ENCODE data around the gene LCOR. TPM values are rescaled to one million over a fixed set of nuclear protein-coding genes. Genes with fewer than 3 reads are reported as not detected.
"Not testable (repeated sequence)": the region's sequence is repeated elsewhere in the genome, so short reads cannot be mapped to it uniquely, and the experiment has no call there.

The LCOR gene
- total RNA-seq, 2 experiments from 2014 or later: 18.1 to 22.9 TPM

DNA sequence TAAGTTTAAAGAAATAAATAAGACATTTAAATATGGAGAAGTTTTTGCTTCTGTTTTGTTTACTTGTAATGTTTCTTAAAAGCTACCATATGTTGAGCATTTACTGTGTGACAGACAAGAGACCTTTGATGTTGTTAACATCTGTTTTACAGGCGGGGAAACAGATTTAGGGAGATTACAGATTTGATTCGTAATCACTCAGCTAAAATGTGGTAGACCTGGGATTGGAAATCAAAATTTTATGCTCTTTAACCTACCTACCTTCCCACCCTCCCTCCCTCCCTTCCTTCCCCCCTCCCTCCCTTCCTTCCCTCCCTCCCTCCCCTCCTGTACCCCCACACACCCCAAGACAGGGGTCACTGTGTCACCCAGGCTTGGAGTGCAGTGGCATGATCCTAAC lies 11.7 kb downstream of the LCOR start:
- Mint-ChIP-seq H3K9me3 (no peaks in the 10 kb centered on the region), H3K4me1 (ENCODE audit: low read depth) (peaks cover 61% of the 10 kb centered on the region), H3K4me3 (no peak overlapping the region), H3K36me3 (ENCODE audit: low read depth) (no peaks in the 10 kb centered on the region), H3K27ac (no peak overlapping the region), H3K27me3 (ENCODE audit: low read depth) (no peaks in the 10 kb centered on the region)
- intact Hi-C loops (cut with micrococcal nuclease): loop anchor here (1.0 kb wide), 1 partner anchor 9 kb away; no protein-coding TSS in a partner anchor
- CTCF ChIA-PET: interaction anchor here (0.5 to 1.0 kb wide), 4 partner anchors 49 to 1364 kb away, joined by 3 read pairs; no protein-coding TSS in a partner anchor
- no peak for DNase-seq

DNA sequence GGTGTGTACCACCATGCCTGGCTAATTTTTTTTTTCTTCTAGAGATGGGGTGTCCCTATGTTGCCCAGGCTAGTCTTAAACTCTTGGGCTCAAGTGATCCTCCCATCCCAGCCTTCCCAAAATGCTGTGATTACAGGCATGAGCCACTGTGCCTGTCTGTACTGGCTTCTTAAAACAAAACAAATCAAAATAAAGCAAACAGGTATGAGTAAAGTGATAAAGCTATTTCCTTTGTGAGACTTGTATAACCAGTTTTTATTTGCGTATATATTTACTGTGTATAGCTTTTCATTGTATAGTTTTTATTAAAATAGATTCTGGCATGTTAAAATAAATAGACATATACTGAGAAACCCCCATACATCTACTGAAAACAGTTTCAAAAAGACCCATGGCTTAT lies 14.3 kb downstream of the LCOR start:
- intact Hi-C loops (cut with micrococcal nuclease): no loop called here
- peaks cover 6% of the 10 kb centered on the region for H3K36me3 Mint-ChIP-seq (ENCODE audit: low read depth)
- DNase-seq: no peak
- no peak overlapping the region for H3K27ac Mint-ChIP-seq
- H3K4me3 Mint-ChIP-seq: no peak overlapping the region
- CTCF ChIA-PET: interaction anchor here (1.4 kb wide), 1 partner anchor 9 kb away, joined by 5 read pairs; no protein-coding TSS in a partner anchor
- no peaks in the 10 kb centered on the region for H3K27me3 Mint-ChIP-seq (ENCODE audit: low read depth)
- peaks cover 56% of the 10 kb centered on the region for H3K4me1 Mint-ChIP-seq (ENCODE audit: low read depth)
- H3K9me3 Mint-ChIP-seq: no peaks in the 10 kb centered on the region

DNA sequence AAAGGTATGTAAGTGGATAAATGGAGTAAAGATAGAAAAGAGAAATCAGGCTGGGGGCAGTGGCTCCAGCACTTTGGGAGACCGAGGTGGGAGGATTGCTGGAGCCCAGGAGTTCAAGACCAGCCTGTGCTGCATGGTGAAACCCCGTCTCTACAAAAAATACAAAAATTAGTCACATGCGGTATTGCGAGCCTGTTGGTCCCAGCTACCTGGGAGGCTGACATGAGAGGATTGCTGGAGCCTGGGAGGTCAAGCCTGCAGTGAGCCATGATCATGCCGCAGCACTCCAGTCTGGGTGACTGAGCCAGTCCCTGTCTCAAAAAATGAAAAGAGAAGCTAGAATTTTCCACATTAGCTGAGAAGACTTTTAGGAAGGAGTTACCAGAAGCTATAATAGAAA lies 14.8 kb downstream of the LCOR start:
- Mint-ChIP-seq H3K27ac (no peak overlapping the region), H3K36me3 (ENCODE audit: low read depth) (peaks cover 6% of the 10 kb centered on the region), H3K9me3 (no peaks in the 10 kb centered on the region), H3K4me3 (no peak overlapping the region), H3K27me3 (ENCODE audit: low read depth) (no peaks in the 10 kb centered on the region), H3K4me1 (ENCODE audit: low read depth) (peaks cover 59% of the 10 kb centered on the region)
- no peak for DNase-seq
- CTCF ChIA-PET: interaction anchor here (1.4 kb wide), 1 partner anchor 10 kb away, joined by 5 read pairs; no protein-coding TSS in a partner anchor
- intact Hi-C loops (cut with micrococcal nuclease): no loop called here

DNA sequence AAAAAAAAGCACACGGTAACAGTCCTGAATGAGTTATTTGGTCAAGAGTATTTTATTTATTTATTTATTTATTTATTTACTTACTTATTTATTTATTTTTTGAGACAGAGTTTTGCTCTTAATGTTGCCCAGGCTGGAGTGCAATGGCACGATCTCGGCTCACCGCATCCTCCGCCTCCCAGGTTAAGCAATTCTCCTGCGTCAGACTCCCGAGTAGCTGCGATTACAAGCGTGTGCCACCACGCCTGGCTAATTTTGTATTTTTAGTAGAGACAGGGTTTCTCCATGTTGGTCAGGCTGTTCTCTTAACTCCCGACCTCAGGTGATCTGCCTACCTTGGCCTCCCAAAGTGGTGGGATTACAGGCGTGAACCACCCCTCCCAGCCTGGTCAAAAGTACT lies 15.3 kb downstream of the LCOR start:
- intact Hi-C loops (cut with micrococcal nuclease); H3K36me3 Mint-ChIP-seq (ENCODE audit: low read depth); H3K4me3 Mint-ChIP-seq; H3K9me3 Mint-ChIP-seq; DNase-seq; H3K27ac Mint-ChIP-seq; H3K27me3 Mint-ChIP-seq (ENCODE audit: low read depth): not testable (repeated sequence)
- H3K4me1 Mint-ChIP-seq (ENCODE audit: low read depth): peaks cover 56% of the 10 kb centered on the region
- CTCF ChIA-PET: interaction anchor here (1.4 kb wide), 1 partner anchor 10 kb away, joined by 5 read pairs; no protein-coding TSS in a partner anchor

DNA sequence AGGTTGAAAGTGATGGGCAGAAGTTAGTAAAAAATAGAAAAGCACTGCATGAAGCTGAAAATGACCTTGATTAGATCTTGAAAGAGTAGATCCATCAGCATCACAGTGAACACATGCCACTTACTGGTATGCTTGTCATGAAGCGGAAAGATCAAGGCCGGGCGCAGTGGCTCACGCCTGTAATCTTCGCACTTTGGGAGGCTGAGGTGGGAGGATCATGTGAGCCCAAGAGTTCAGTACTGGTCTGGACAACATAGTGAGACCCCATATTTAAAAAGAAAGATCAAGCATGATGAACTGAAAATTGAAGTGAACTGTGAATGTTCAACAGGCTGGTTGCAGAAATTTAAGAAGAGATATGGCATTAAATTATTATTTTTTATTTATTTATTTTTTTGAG lies 18.0 kb downstream of the LCOR start:
- intact Hi-C loops (cut with micrococcal nuclease): no loop called here
- H3K36me3 Mint-ChIP-seq (ENCODE audit: low read depth): peaks cover 16% of the 10 kb centered on the region
- H3K4me3 Mint-ChIP-seq: no peak overlapping the region
- CTCF ChIA-PET: no interaction called here
- H3K27ac Mint-ChIP-seq: no peak overlapping the region
- DNase-seq: no peak
- H3K9me3 Mint-ChIP-seq: no peaks in the 10 kb centered on the region
- H3K4me1 Mint-ChIP-seq (ENCODE audit: low read depth): peaks cover 48% of the 10 kb centered on the region
- no peaks in the 10 kb centered on the region for H3K27me3 Mint-ChIP-seq (ENCODE audit: low read depth)

DNA sequence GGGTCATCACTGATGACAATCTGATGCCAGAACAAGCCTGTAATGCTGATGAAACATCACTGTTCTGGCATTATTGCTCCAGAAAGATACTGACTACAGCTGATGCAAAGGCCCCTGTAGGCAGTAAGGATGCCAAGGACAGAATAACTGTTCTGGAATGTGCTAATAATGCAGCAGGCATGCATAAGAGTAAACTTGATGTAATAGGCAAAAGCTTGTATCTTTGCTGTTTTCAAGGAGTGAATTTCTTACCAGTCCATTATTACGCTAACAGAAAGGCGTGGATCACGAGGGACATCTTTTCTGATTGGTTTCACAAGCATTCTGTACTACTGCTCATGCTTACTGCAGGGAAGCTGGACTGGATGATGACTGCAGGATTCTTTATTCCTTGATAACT lies 18.7 kb downstream of the LCOR start:
- Mint-ChIP-seq H3K4me3 (no peak overlapping the region), H3K27me3 (ENCODE audit: low read depth) (no peaks in the 10 kb centered on the region), H3K27ac (no peak overlapping the region), H3K9me3 (no peaks in the 10 kb centered on the region), H3K36me3 (ENCODE audit: low read depth) (peaks cover 16% of the 10 kb centered on the region), H3K4me1 (ENCODE audit: low read depth) (peaks cover 47% of the 10 kb centered on the region)
- no peak for DNase-seq
- intact Hi-C loops (cut with micrococcal nuclease): no loop called here
- CTCF ChIA-PET: interaction anchor here (0.6 kb wide), 1 partner anchor 71 kb away, joined by 3 read pairs; no protein-coding TSS in a partner anchor

DNA sequence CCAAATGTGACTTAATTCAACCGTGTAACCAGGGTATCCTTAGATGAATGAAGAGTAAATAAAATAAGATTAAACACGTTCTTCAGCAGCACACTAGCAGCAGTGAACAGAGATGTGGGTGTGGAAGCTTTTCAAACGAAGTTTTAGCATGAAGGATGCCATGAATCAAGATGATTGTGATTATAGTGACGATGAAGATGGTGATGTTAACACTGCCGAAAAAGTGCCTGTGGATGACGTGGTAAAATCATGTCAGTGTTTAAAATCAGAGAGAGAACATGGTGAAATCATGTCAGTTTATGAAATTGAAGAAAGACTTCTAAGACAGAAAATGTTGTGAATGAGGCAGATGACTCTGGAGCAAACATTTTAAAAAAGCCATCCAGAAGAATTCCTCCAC lies 19.2 kb downstream of the LCOR start:
- H3K4me1 Mint-ChIP-seq (ENCODE audit: low read depth): peaks cover 47% of the 10 kb centered on the region
- intact Hi-C loops (cut with micrococcal nuclease): no loop called here

DNA sequence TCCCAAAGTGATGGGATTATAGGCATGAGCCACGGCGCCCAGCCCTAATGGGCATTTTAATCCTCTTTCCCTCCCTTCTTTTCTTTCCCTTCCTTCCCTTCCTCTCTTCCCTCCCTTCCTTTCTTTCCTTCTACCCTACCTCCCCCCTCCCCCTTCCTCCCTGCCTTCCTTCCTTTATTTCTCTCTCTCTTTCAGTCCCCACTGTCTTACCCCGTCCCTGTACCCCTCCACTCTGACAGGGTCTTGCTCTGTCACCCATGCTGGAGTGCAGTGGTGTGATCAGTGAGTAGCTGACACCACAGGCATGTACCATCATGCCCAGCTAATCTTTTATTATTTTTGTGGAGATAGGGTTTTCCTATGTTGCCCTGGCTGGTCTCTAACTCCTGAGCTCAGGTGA lies 24.2 kb downstream of the LCOR start:
- no peak for DNase-seq
- peaks cover 56% of the 10 kb centered on the region for H3K4me1 Mint-ChIP-seq (ENCODE audit: low read depth)
- CTCF ChIA-PET: interaction anchor here (0.6 kb wide), 1 partner anchor 15 kb away, joined by 5 read pairs; no protein-coding TSS in a partner anchor
- H3K27ac Mint-ChIP-seq: no peak overlapping the region
- peaks cover 20% of the 10 kb centered on the region for H3K36me3 Mint-ChIP-seq (ENCODE audit: low read depth)
- H3K27me3 Mint-ChIP-seq (ENCODE audit: low read depth): no peaks in the 10 kb centered on the region
- intact Hi-C loops (cut with micrococcal nuclease): no loop called here
- no peak overlapping the region for H3K4me3 Mint-ChIP-seq
- H3K9me3 Mint-ChIP-seq: no peaks in the 10 kb centered on the region

More for the DNA sequence above, 19.2 kb downstream of the LCOR start:
- Mint-ChIP-seq H3K36me3 (ENCODE audit: low read depth) (peaks cover 16% of the 10 kb centered on the region), H3K9me3 (no peaks in the 10 kb centered on the region), H3K27me3 (ENCODE audit: low read depth) (no peaks in the 10 kb centered on the region), H3K4me3 (no peak overlapping the region), H3K27ac (no peak overlapping the region)
- CTCF ChIA-PET: no interaction called here
- no peak for DNase-seq

DNA sequence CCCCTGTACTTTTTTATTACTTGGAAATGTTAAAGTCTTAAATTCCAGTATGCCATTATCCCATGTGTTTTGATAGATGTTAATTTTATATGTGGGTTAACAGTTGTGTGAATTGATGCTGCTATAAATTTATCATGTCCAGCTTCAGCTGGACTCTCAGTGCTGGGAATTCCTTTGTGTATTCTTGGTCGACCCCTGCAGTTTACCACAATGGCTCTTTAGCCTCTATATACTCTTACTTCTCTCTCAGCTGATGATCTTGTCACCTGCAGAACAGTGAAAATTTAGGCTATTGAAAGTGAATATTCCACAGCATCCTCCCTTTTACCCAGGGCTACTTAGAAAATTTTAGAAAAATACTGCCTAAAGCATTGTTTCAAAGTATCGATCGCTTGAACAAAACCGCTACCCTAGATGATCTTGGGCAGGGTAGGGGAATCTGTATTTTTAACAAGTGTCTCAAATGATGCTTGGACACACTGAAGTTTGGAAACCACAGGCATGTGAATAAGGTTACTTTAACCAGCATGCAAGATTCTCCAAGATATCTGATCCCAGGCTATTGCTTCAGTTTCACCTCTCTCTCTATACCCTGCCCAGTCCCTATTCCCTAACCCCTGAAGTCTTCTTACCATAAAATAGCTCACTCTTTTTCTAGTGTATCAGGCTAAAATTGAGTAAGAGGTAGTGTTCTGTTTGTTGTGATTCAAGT lies 25.4 kb downstream of the LCOR start:
- intact Hi-C loops (cut with micrococcal nuclease): no loop called here
- peaks cover 58% of the 10 kb centered on the region for H3K4me1 Mint-ChIP-seq (ENCODE audit: low read depth)
- CTCF ChIA-PET: no interaction called here
- H3K27ac Mint-ChIP-seq: no peak overlapping the region
- H3K36me3 Mint-ChIP-seq (ENCODE audit: low read depth): peaks cover 21% of the 10 kb centered on the region
- no peak for DNase-seq
- no peaks in the 10 kb centered on the region for H3K9me3 Mint-ChIP-seq
- H3K27me3 Mint-ChIP-seq (ENCODE audit: low read depth): no peaks in the 10 kb centered on the region
- no peak overlapping the region for H3K4me3 Mint-ChIP-seq

DNA sequence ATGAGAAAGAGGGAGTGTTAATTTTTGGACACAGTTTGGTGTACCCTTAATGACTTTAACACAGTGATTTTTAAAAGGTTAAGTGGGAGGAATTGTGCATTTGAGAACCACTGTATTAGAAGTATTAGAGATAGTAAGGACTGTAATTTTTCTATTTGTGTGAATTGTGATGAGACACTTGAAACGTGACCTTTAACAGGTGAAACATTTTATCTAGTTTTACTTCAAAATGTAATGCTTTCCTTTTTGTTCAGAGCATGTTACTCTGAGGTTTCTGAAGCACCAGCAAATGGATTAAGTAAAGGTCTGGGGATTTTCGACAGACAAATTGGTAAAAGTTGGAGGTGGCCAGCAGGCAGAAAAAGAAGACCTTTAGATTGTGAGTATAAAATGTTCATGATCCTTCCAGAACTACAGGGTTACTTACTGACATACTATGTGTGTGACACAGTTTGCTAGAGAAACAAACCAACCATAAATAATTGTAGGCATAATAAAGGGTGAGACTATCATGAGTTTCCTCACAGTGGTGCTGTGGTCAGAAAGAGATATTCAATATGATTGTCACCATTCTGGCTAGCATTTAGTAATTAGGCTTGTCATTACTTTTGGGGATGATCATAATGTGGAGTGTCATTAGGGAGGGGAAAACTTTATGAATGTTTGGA lies 26.1 kb downstream of the LCOR start:
- intact Hi-C loops (cut with micrococcal nuclease): no loop called here
- Mint-ChIP-seq H3K9me3 (no peaks in the 10 kb centered on the region), H3K27ac (no peak overlapping the region), H3K4me1 (ENCODE audit: low read depth) (peaks cover 60% of the 10 kb centered on the region), H3K4me3 (no peak overlapping the region), H3K27me3 (ENCODE audit: low read depth) (no peaks in the 10 kb centered on the region), H3K36me3 (ENCODE audit: low read depth) (peaks cover 18% of the 10 kb centered on the region)
- DNase-seq: no peak
- CTCF ChIA-PET: no interaction called here

DNA sequence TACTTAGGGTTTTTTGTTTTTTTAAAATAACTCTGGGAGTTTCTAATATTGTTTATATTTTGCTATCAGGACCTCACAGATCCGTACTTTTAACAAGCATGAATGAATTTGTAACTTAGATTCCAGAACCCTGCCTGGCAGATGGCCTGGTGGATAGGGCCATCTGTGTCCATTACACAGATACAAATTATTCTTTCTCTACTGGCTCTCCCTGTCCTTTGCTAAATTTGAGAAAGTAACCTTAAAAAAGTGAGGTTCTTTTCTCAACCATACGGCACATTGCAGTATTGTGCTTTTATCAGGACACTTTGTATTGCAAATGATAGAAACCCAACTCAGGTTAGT lies 26.6 kb downstream of the LCOR start:
- no peaks in the 10 kb centered on the region for H3K9me3 Mint-ChIP-seq
- intact Hi-C loops (cut with micrococcal nuclease): no loop called here
- CTCF ChIA-PET: no interaction called here
- no peak for DNase-seq
- H3K27me3 Mint-ChIP-seq (ENCODE audit: low read depth): no peaks in the 10 kb centered on the region
- H3K4me3 Mint-ChIP-seq: no peak overlapping the region
- peaks cover 61% of the 10 kb centered on the region for H3K4me1 Mint-ChIP-seq (ENCODE audit: low read depth)
- H3K36me3 Mint-ChIP-seq (ENCODE audit: low read depth): peaks cover 15% of the 10 kb centered on the region
- H3K27ac Mint-ChIP-seq: no peak overlapping the region

DNA sequence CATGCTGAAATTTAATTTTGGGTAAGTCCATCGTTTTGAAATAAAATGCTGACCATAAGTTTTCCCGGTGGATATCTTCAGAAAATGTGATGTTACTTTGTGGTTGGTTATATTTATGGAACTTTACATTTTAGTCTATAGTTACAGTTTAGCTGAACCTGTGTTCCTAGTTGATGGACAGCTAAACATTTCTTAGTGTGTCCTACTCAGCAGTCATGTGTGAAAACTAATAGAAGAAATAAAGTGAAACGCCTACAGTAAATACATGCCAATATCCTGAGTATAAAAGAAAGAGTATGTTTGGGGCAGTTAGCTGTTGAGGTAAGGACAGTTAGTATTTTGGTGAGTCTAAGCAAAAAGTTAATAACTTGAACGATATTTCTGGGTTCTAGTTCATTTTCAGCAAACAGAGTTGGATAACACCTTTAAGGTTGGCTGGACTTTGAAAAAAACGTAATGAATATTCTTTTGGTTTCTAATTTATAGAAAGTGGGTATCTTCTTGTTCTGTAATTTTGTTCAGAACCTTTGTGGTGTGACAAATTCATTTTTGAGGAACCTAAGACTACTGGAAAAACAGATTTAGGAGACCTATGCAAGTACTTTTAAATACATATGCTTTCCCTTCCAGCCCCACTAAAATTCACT lies 28.7 kb downstream of the LCOR start:
- intact Hi-C loops (cut with micrococcal nuclease): no loop called here
- no peak for DNase-seq
- Mint-ChIP-seq H3K4me1 (ENCODE audit: low read depth) (peaks cover 66% of the 10 kb centered on the region), H3K36me3 (ENCODE audit: low read depth) (peaks cover 11% of the 10 kb centered on the region), H3K27me3 (ENCODE audit: low read depth) (no peaks in the 10 kb centered on the region), H3K9me3 (no peaks in the 10 kb centered on the region), H3K4me3 (no peak overlapping the region), H3K27ac (no peak overlapping the region)
- CTCF ChIA-PET: interaction anchor here (0.5 to 1.4 kb wide), 3 partner anchors 49 to 149 kb away, joined by 3 read pairs; no protein-coding TSS in a partner anchor

Data from activated naive CD4-positive, alpha-beta T cell treated with anti-CD3 and anti-CD28 coated beads for 36 hours (primary cell).